ENCODE data around the gene ORC2.

Gene ORC2

DNA sequence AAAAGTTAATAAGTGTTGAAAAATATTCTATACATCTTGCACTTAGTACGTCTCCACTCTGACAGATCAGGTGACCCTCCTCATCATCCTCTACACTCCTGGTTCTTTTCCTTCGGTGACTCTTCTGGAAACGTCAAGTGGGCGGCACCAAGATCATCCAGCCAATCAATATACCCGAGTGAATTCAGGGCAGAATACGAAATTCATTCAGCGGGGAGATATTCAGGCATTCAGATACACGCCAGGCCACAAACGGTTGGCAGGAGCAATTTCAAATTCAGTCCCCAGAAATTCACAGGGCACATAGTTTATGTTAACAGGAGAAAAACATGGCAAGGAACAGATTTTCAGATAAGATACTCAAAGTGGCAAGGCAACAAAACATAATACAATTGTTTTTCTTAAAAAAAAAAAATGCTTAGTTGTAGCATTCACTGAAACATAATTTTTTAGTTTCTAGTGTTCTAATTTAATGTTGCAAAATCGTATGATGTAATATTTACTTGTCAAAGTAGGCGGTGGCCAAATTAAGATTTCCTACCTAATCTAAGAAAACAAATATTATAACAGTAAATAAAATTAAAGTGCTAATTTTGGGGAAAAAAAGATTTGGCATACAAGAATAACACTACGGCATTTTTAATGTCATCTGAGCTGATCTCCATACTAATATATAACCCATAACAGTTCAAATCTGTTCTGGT lies 103.2 kb downstream of the ORC2 start:
- no peak for DNase-seq

All from NCI-H1417 (cell line).